Stimulated activated CD8-positive, alpha-beta memory T cell treated with anti-CD3 and anti-CD28 coated beads, Interleukin-15, amount 100 ng/mL, for 48 hours (primary cell): ENCODE measurements around the gene FOXC2.
"Not testable (repeated sequence)": the region's sequence is repeated elsewhere in the genome, so short reads cannot be mapped to it uniquely, and the experiment has no call there.

Source experiments
- DNase-seq, 2 donors: peaks; one replicate each; pipeline ENCODE4 v3.0.0-alpha.2; 2020; ENCODE audit warnings: low read depth in 2 of 2

The FOXC2 gene

DNA sequence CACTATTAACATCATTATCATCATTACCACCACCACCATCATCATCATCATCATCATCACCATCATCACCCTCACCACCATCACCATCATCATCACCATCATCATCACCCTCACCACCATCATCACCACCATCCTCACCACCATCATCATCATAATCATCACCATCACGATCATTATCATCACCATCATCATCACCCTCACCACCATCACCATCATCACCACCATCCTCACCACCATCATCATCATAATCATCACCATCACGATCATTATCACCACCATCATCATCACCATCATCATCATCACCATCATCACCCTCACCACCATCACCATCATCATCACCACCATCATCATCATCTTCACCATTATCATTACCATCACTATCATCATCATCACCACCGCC lies 21.3 kb downstream of the FOXC2 start:
- DNase-seq = not testable (repeated sequence)

DNA sequence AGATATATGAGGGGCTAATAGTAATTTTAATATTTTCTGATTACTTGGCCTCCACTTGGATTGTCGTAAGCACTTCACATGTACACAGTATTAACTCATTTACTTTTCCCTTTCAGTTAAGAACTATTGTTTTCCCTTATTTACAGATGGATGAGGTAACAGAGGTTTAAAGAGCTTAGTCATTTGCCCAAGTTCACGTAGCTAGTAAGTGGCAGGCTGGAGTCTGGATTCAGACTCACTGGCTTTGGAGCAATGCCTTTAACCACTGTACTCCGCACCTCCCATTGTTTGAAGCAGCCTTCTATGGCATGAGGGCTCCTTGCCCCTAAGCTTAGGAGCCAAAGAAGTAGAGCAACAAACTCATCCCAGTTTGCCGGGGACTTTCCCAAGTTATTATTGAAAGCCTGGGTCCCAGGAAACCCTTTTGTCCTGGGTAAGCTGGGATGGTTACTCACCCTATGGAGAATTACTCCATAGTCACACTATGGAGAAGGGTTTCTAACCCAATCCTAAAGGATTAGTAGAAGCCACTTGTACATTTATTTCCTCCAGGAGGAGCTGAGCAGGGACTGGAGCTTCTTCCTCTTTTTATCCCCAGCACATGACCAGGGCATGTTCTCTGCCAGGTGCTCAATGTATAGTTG lies 24.0 kb downstream of the FOXC2 start:
- DNase-seq = no peak

DNA sequence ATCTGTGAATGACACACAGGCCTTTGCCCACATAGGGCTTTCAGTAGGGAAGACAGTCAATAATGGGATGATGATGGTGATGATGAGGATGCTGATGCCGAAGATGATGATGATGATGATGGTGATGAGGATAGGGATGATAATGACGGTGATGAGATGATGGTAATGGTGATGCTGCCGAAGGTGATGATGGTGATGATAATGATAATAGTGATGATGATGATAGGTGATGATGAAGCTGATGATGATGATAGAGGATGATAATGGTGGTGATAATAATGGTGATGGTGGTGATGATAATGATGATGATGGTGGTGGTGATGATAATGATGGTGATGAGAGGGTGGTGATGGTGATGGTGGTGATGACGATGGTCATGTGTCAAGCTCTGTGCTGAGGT lies 24.6 kb downstream of the FOXC2 start:
- no peak for DNase-seq

DNA sequence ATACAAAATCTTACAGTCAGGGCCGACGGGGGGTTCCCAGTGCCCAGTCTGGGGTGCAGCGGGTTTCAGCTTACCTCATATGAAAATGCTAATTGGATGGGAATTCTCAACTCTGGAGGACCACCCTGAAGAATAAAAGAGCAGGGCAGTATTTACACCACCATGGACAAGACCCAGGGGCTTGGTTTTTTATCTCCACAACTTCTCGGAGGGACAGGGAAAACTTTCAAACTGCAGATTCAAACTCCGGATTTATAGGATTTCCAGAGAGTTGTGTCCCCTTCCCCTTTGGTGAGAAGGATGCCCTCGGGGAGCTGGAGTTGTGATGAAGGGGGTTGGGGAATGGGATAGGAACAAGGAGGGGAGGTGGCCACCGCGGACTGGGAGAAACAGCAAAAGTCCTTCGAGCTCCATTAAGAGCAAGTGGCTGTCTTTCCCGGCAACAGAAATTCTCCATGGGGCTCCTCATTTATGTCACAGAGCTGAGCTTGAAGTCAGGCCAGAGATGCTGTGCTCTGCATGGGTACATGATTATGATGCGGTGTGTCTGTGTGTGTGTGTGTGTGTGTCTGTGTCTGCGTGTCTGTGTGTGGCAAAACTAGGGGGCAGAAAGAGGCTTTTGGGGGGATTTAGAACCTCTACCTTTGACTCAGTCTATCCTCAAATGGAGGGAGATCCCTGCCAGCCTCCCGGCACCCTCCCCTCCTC lies 27.4 kb downstream of the FOXC2 start:
- no peak for DNase-seq

DNA sequence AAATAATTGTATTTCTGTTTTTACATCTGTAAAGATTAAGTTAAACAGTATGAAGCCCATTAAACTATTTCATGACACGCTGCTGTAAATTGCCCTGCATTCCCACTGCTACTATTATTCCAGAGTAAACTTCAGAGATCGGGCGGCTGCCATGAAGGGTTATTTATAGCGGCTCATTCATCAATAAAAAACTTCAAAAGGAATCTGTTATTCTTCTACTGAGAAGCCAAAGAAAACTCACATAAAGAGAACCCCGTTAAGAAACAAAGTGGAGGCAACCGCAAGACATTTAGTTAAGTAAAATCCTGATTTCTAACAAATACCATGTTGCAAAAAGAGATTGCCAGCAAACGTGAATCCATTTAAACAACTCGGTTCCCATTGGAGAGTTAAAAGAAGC lies 28.1 kb downstream of the FOXC2 start:
- DNase-seq = no peak

DNA sequence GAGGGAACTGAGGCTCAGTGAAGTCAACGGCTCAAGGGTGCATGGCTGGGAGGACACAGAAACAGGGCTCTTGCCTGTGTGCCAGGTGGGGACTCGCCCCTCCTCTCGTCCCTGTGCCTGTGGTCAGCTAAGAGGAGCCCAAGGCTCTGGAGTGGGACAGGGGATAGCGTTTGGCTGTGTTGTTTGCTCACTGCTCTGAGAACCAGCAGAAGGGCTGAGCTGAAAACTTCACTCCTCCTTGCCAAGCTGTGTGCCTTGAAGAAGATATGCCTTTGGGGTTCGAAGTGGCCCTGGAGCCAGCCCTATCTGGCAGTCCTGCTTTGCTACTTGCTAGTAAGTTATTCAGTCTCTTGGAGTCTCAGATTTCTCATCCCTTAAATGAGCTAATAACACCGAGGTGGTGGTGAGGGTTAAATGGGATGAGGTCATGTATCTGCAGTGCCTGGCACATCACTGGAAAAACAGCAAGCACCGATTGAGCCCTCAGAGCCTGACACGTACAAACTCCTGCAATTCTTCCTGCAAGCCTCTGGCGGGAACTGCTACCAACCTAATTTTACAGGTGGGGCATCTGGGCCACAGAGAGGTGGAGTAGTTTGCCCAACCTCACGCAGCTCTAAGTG lies 29.5 kb downstream of the FOXC2 start:
- no peak for DNase-seq

DNA sequence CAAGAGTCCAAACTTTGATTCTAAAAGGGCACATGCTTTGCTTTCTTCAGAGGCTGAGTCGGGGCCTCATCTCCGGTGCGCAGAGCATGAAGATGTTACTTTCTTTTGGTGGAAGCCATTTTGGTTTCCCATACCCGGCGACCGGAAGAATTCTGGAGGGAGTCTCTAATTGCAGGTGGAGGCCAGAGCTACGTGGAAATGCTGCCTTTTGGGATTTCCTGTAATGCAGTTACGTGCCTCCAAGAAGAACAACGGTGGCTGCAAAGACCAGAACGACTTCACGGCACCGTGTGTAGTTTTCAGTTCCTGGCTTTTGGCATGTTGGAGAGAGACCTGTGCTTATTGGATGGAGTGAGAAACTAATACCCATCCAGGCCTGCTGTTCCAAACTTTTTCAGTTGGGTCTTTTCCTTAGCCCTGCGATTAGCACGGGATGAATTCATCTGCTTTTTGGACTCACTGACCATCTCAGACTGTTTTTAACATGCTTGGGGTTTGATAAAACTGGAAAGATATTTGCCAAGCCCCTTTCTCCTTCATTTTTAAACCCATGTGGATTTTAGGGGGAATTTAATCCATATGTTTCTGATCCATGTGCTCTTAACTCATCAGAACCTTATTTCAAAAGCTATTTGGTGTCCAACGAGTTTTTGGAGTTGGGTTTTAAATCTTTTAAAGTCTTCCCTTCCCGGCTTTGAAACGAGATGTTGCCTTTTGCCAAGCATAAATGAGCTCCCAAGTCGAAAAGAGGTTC lies 30.7 kb downstream of the FOXC2 start:
- no peak for DNase-seq

DNA sequence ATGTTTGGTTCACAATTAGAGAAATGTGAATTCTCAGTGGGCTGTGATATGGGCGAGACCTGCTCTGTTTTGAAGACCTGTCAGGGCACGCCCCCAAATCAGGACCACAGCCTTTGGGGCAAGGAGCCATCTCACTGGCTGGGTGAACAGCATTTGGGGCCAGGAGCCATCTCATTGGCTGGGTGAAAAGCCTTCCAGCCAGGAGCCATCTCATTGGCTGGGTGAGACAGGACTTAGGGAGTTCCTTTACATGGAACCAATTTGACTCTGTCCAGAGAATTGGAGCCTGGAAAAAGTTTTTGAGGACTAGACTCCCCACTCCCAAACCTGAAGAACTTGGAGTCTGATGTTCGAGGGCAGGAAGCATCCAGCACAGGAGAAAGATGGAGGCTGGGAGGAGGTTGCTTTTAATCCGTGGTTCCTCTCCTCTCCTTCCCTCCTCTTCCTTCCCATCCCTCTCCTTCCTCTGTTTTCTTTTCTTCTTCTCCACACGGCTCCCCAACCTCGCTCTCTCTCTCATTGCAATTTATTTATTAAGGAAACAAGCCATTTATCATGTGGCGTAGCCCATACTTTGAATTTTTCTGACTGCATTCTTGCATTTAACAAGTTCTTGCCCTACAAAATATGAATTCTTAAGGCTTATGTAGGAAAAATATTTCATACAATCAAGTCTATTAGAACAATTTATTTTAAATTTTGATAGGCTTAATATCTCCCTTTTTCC lies 31.4 kb downstream of the FOXC2 start:
- no peak for DNase-seq

DNA sequence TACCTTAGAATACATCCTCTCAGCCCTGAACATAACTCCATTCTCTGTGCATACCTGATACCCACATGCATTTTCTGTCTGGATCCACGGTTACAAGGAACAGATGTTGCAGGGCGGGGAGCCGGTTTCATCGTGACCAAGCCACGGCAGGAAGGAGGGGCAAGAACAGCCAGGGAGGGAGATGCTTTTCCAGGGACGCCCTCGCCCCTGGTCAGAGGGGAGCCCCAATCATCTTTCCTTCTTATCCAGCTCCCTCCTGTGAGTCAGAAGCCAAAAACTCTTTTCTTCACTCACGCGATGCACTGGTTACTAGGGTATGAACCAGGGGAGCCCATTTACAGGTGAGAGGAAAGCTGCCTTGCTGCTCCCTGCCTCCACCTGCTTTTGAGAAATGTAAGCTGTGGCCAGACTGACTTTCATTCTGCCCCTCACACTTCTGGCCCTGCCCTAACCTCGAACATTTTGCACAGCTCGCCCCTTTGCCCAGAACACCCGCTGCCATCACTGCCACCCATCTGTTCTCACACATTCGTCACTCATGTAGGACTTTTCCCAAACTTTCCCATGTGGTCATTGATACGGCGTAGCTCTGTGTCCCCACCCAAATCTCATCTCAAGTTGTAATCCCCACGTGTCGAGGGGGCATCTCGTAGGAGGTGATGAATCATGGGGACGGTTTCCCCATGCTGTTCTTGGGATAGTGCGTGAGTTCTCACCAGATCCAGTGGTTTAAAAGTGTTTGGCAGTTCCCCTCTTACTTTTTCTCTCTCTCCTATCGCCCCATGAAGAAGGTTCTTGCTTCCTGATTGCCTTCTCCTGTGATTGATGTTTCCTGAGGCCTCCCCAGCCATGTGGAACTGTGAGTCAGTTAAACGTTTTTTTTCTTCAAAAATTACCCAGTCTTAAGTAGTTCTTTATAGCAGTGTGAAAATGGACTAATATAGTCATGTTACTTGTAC lies 32.3 kb downstream of the FOXC2 start:
- DNase-seq = no peak

DNA sequence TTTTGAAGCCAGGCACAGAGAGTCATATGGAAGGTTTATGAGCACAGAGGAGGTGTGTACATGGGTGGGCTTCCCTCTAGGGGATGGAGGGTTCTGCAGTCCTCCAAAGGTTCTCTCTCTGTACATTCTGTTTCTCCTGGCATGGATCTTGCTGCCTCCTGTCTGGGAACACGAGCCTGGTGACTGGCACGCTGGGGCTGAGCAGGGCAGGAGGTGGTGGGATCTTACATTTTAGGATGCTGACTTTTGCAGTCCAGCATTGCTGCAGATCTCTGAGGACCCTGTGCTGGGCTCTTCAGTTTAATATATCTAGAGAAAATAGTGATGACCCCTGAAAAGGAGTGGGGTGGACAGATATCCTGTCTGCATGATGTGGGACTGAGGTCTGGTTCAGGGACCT lies 34.7 kb downstream of the FOXC2 start:
- no peak for DNase-seq

DNA sequence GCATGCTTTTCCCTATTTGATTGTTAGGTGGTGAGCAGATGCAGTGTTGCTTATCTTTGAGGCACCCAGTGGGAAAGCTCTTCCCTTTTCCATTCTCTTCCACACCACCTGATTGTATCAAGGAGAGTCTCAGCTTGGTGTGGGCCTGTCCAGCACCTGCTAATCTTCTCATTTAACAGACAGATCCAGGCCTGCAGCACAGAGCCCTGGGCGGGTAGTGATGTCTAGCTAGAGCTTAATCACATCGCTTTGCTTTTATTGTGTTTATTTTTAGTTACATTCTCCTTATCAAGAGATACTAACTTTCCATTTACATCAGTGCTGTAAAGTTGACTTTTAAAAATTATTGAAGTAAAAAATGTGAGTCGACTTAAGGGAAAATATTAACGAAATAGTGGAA lies 35.9 kb downstream of the FOXC2 start:
- no peak for DNase-seq

DNA sequence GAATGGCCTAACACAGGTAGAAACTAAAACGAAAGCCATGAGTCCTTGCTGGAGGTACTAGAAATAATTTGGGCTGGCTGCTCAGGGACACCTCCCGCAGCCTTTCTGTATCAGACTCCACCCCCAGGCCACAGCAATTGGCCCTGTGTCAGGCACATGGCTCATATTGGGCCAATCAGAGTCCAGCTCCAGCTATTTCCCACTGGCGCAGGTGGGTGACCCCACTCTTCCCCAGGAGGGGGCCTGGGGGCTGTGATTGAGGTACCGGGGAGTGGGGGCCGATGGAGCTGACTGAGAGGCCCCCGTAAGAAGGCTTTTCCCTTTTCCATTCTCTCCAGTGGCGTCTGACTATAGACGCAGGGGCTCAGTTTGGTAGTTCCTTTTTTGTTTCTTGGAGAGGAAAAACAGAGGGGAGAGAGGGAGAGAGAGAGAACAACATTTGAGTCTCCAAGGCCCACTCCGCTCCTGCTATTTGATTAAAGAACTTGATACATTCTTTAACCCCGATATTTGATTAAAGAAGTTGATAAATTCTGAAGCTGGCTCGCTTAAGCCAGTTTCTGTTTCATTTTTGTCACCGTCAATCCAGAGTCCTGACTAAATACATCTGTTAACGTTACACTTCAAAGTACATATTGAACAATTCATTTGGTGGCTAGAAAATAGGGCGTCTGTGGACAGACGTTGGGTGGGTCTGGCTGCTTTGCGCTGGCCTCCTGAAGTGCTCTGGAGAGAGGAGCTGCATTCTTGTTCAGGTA lies 38.0 kb downstream of the FOXC2 start:
- DNase-seq = peak in 1 of 2 donors; percentile 4

DNA sequence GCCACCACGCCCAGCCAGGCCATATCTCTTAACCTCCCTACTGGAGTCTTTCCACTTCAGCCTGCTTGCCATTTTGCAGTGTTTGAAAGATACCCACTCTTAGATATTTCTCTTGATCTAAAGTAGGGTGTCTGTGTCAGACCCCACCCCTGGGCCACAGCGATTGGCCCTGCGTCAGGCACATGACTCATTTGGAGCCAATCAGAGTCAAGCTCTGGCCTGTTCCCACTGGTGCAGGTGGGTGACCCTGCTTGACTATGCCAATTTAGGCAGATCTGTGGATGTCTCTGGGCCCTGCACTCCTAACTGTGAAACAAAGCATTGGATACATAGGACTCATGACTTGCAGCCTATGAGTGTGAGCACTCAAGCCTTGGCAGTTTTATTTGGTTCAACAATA lies 39.3 kb downstream of the FOXC2 start:
- no peak for DNase-seq

DNA sequence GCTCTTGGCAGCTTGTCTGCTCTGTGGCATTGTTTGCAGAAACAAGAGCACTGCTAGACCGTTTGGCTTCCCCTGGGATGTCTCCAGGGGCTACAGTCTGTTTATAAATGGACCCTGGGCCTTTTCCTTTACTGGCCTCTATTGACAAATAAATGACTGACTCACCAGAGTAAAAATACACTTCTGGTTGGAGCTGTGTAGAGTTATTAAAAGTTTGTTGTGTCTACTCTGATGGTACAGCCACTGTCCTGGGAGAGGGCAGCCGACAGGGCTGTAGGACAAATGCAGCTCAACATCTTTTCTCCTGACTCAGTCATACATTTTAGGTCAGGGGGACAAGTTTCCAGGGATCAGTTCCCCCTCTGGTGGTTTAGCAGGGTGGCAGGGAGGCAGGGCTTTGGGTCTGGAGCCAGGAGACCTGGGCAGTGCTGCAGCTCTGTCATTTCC lies 41.7 kb downstream of the FOXC2 start:
- DNase-seq = no peak

DNA sequence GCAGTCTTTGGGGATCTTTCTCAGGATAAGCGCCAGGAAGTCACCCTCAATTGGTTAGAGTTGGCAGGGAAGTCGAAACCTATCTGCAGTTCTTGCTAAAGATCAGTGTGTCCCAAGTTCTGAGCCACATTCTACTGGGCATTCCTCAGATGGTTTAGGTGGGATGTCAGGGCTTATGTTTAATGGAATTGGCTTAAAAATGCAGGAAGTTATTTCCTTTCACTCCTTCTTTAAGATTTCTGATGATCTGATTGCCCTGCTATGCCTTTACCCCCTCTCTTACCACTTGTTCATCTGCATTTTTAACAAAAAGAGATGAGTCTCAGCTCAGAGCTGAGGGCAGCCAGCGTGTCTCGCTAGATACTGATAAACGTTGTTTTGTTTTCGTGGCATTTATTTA lies 42.5 kb downstream of the FOXC2 start:
- no peak for DNase-seq

DNA sequence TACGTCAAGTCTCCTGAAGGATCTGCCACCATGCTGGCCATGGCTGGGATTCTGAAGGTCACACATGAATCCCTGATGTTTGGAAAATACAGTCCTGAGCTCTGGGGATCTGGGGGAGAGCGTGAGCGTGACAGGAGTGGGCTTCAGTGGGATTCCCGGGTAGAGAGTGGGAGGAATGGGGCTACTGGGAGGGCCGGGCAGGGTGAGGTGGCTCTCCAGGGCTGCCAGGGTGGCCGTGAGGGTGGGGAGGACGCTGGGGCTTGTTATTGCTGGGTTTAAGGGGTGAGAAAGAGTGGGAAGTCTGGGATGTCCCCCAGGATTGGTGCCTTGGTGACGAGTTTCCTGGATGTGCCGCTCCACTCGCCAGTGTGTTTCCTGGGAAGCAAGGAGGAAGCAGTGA lies 43.0 kb downstream of the FOXC2 start:
- DNase-seq = no peak

DNA sequence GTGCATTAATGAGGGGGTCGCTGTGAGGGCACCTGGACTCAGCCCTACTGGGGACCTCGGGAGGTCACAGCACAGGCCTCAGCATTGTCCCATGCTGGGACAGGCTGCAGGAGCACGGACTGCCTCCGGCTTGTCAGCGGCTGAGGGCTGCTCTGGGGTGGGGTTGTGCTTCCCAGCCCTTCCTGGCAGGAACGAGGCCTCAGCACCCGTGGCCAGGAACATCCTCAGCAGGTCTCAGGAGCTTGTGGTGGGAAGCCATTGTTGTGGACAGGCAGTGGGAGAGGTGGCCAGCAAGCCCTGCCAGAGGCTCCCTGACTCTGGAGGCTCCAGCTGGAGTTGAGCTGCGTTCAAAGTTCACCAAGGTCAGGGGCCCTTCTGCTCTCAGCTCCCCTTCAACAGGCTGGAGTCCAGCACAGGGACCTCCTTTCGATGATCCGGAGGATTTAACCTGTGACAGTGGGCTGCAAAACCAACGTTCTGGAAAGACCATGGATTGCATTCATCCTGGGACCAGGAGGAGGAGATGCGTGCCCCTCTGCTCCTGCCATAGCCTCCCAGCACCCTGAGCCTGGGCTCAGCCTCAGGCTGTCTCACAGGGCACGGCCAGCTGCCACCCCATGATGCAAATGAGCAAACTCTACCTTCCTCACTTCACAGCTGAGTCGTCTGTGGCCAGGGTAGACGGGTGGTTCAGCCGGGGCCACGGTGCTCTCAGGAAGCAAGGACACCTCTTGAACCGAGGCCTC lies 44.3 kb downstream of the FOXC2 start:
- no peak for DNase-seq

DNA sequence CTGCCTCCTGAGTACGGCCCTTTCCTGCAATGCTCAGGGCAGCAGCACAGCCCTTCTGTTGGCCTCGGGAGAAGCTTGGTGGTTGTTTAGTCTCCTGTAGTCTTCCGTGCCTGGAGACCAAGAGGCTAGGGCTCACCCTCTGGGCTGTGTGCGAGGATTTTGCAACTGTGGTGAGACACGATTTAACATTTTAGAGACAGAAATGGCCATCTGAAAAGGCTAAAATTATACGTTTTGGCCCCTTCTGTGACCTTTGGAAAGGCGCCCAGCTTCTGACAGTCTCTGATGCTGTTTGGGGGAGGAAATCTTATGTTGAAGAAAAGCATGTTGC lies 44.9 kb downstream of the FOXC2 start:
- no peak for DNase-seq

DNA sequence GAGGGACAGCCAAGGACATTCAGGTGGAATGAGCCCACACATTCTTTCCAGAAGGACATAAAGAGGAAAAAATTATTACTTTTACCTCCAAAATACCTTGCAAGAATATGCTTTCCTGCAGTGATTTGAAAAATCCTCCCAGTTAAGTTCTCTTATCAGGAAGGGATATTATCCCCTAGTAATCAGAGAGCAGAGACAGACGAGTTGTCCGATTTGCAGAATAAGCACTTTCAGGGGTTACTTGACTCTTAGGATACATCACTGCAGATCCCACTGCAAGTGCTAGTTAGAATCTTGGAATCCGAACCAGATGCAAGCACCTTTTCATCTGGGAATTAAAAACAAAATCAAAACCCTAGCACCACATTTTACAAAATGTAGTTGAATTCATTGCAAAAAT lies 45.3 kb downstream of the FOXC2 start:
- DNase-seq = no peak
